Activated CD4-positive, alpha-beta T cell treated with anti-CD3 and anti-CD28 coated beads, Interleukin-2, Interleukin-6, amounts not matched to agents 100 ng/mL and 50 ng/mL, durations not matched to agents 16 hours and 8 hours (primary cell): Measurements from ENCODE around the gene PHF11.

Experiments
- DNase-seq: peaks from one replicate; pipeline ENCODE4 v3.0.0-alpha.2; 2020

The PHF11 gene

DNA sequence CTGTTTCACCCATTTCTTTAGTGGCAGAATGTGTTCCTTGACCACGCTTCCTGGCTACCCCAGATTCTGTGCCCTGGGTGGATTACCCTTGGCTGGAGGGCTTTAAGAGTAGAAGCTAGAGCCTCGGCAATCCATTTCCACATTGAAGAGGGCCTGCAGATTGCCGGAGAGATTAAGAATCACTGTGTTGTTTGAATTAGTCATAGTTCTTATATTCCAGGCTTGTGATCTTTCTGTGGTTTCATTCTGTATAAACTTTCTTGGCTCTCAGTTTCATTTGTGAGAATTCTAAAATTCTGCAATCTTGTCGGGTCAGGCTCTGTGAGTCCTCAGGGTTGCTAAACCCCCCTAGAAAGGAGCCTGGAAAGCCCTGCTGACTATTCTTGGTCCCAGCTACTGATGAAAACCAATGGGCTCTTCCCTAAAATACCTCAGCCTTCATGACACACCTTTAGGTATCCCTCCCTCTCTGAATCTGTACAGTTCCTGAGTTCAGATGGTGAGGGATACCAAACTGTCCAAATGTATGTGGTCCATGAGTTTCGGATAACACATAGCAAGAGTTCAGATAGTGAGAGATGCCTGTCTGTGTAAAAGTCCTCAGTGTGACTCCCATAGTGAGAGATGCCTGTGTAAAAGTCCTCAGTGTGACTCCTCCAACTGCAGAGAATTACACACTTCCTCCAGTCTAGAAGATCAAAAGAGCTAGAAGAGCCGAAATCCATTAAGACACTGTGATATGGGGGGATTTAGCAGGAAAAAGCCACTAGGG, 4.3 kb downstream of the PHF11 start:
- DNase-seq, result peak; percentile 38

GRCh38 chr13:49502954-49503353, 7.2 kb downstream of the PHF11 start:
- no peak for DNase-seq

- DNase-seq, result no peak
Observed at GRCh38 chr13:49503951-49504350, 8.2 kb downstream of the PHF11 start.

DNA sequence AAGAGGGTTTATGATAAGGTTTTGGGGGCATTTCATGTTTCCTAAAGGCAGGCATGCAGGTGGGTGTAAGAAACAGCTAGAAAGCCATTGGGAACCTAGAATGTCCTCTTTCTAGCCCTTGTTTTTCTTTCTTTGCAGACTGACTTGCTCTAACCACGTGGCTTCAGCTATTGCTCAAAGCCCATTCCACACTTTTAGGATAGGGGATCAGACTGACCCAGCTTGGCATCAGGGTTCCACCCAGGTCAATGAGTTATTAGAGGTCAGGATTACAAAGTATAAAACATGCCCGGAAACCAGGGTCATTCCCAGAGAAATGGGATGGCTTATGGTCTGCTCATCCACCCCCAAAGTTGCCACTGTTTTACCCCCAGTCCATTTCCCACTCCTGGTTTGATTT, 16.8 kb downstream of the PHF11 start:
- no peak for DNase-seq

DNA sequence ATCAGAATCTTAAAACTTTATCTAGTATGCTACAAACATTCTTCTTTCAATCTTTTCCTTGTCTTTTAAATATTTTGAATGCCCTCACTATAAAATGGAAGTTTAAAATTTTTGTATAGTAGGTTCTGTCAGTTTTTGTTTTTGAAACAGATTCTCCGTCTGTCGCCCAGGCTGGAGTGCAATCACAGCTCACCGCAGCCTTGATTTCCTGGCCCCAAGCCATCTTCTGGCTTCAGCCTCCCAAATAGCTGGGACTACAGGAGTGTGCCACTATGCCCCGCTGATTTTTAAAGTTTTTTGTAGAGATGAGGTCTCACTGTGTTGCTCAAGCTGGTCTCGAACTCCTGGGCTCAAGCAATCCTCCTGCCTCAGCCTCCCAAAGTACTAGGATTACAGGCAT, 20.7 kb downstream of the PHF11 start:
- DNase-seq, result no peak

- DNase-seq, result no peak
Observed at GRCh38 chr13:49517461-49517860, 21.7 kb downstream of the PHF11 start.

- no peak for DNase-seq
Observed at GRCh38 chr13:49521224-49521623, 25.5 kb downstream of the PHF11 start.

GRCh38 chr13:49524740-49525501, 29.2 kb downstream of the PHF11 start:
- peak; percentile 6 for DNase-seq

DNA sequence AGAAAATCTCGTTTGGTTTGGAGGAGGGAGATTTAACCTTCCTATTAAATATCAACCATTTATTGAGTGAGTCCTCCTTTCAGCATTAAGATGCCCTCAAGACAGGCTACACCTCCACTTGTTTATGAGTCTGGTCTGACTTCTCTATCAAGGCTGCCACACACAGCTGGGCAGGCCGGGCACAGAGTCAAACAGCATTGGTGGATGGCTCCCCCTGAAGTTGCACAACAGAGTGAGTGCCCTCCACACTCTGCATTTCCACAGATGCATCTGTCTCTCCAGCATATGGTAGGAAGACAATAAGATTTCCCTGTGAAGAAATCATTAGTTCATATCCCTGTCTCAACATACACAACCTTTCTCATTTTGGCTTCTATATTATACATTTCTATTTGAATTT, 31.4 kb downstream of the PHF11 start:
- no peak for DNase-seq

DNA sequence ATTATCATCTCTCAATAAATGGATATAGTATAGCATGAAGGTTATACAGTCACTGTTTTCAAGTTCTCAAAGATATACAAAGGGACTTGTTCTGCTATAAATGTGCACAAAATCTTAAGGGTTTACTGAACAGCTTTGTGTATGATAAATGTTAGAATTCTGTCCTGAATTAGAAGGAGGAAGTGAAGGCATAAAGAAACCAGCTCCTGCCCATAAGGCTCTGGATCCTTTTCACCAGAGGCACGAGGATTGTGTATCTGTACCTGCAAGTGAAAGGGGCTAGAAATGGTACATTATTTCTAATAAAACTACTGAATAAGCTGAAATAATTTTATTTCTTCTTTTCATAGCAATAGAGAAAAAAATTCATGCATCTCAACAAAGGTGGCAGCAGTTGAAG, 32.4 kb downstream of the PHF11 start:
- no peak for DNase-seq

DNA sequence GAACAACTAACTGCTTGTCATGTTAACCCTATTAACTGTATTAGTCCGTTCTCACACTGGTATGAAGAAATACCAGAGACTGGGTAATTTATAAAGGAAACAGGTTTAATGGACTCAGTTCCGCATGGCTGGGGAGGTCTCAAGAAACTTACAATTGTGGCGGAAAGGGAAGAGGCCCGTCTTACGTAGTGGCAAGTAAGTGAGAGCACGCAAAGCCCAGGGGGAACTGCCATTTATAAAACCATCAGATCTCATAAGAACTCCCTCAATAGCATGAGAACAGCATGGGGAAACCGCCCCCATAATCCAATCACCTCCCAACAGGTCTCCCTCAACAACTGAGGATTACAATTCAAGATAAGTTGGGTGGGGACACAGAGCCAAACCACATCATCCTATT, 34.7 kb downstream of the PHF11 start:
- no peak for DNase-seq

- DNase-seq, result no peak
Observed at GRCh38 chr13:49532593-49532992, 36.8 kb downstream of the PHF11 start.

DNA sequence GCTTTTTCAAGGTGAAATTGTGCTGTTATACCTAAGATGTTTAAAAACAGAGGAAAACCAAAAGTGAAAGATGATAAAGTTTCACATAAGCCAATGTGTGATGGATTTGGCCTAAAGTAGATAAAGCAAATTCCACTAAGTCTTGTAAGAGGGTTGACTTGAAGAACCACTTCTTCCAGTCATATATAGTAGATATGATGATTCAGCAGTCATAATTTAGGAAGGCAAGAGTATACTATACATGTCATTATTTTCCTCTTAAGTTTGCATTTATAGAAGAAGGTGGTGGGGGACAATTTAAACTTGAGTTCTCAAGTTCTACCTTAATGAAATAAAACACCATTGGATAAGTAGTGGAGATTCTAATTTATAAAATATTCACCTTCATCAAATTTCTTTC, 37.3 kb downstream of the PHF11 start:
- DNase-seq, result no peak

DNA sequence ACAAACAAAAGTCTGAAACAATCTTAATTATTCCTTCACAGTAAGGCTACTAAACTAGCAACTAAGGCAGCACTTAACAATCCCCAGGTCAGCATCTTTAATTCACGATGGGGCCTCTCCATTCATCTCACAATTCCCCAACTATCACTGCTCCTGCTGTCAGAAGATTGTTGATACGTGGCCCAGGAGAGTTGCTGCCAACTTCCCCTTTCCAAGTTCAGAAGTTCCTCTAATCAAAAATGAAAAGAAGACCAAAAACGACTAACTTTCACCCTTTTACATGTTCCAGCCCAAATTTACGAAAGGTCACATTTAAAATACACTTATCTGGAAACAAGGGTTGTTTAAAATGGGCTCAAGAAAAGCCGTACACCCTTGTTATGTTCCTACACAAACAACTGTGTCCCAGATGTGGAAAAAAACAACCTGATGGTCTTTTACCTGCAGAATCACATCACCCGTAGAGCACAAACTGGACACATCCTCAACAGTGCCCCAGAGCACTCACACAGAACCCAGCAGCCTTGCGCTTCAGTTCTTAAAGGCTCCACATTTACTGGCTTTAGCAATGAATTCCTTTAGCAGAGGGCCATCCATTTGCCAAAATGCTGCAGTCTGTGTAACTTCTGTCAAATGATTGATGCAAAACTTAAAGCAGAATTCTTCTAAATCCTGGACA, 38.0 kb downstream of the PHF11 start:
- no peak for DNase-seq

DNA sequence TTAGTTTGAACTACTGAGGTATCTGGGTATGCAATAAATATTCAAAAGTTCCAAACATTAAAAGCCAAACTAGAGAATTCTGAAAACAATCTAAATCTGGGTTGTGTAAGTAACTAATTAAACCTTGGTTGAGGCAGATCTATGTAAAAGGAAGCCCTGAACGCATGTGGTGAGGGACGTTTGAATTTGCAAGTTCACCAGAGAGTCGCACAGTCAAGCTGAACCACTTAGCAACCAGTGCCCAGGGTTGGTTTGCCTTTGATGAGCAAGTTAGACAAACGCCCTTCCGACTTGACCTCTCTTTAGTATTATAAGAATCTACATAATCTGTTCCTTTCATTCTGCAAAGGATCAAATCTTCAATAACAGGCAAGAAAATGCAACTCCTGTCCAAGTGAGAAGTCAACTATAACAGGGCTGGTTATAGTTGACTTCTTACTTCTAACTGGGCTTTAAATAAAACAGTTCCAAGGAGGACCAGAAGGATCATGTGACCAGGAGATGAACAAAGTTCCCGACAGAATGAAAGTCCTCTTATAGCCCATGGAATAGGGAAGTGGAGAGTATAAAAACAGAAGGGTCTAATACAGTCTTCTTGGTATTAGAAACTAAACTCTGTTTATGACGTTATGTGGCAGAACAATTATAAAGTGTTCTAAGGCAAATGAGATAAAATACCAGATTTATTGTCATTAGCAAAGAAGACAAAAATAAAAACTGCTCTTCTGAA, 40.6 kb downstream of the PHF11 start:
- DNase-seq, result no peak

- no peak for DNase-seq
Observed at GRCh38 chr13:49538404-49538803, 42.7 kb downstream of the PHF11 start.

DNA sequence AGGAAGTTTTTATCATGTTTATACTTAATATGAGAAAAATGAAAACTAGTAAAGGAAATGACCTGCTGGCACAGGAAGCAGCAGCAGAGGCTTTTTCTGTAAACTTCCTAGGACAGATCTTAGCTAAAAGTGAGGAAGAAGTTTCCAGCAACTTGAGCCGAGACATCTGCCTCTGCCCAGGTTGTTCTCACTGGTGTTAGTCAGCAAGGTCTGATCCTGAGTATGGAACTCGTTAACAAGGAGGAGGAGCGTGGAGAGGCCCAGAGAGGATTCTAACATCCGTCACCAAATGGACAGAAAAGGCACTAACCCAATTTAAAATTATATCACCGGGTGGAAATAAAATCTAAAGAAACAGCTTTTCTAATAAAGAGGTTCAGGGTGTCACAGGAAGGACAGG, 43.6 kb downstream of the PHF11 start:
- DNase-seq, result no peak

GRCh38 chr13:49539746-49540145, 44.0 kb downstream of the PHF11 start:
- no peak for DNase-seq

DNA sequence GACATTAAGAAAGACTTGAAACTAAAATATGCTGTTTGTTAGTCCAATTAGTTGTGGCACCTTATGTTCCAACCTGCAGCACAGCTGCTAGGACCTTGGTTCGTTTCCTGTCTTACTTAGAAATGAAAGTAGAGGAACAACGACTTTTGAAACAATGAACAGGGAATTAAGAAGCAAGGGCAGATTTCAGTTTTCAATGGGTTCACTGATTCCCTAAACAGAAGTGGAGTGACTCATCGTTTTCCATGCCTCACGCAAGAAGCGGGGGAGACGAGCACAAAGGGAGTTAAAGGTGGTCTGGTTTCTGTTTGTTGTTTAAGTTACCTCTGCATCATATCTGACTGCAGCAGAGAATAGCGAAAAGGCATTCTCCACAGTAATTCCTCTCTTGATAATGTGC, 44.8 kb downstream of the PHF11 start:
- peak; percentile 8 for DNase-seq

- no peak for DNase-seq
Observed at GRCh38 chr13:49543656-49544055, 47.9 kb downstream of the PHF11 start.

- no peak for DNase-seq
Observed at GRCh38 chr13:49545661-49546060, 49.9 kb downstream of the PHF11 start.

GRCh38 chr13:49546561-49546960, 50.8 kb downstream of the PHF11 start:
- no peak for DNase-seq

GRCh38 chr13:49549289-49549688, 53.5 kb downstream of the PHF11 start:
- no peak for DNase-seq
